ENCODE data around the gene EZH2. TPM values are rescaled to one million over a fixed set of nuclear protein-coding genes. Genes with fewer than 3 reads are reported as not detected.

EZH2 gene
- total RNA-seq (1 to 10 TPM in 2 of 4 donors, under 1 TPM in 2; 0.71 to 1.9 (median 1.1) TPM), polyA plus RNA-seq (10 to 100 TPM in 1 of 3 donors, 1 to 10 TPM in 2; 4.2 to 14.6 (median 5.1) TPM)

DNA sequence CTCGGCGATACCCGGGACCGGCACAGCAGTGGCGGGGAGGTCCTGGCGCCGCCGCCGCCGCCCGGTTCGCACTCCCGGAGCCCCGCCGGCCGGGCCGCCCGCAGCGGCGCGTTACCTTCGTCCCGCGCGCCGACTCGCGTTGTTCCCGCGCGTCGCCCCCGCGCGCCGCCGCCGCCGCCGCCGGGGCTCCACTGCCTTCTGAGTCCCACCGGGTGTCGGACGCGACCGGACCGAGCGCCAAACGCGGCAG is at the start of gene EZH2:
Gene EZH2 (minus strand): TSS at position 243 of the 250 bp plus-strand sequence. CDS start 36,993 bp downstream, outside the sequence.
- no peak for DNase-seq
- H3K27ac ChIP-seq, result peak within 1 kb of the TSS; percentile 91 to 95 (median 93)
- peak within 1 kb of the TSS; percentile 74 to 97 (median 78) for H3K4me3 ChIP-seq
- H3K27me3 ChIP-seq, result peaks cover 0 to 30% (median 10%) of the 10 kb centered on the region in 3 donors
- H3K36me3 ChIP-seq, result no peaks in the 10 kb centered on the region
- WGBS, 2 donors, result 0% methylated on average over 50 of the region's 50 CpGs
- TF ChIP-seq CTCF (IDR thresholded peaks at IDR 0.05) (no peak), POLR2AphosphoS5 (IDR thresholded peaks at IDR 0.05) (peak in 1 of 4 donors; percentile 0)
- H3K9me3 ChIP-seq, result no peaks in the 10 kb centered on the region
- intact Hi-C loops (cut with DNase I), result loop anchor here (1.0 to 10.0 kb wide), 8 partner anchors 57 to 379 kb away; partner anchors contain the start of genes CUL1, PDIA4, ZNF398 and ZNF425
- peaks cover 0 to 11% (median 7%) of the 10 kb centered on the region in 4 donors for H3K4me1 ChIP-seq

DNA sequence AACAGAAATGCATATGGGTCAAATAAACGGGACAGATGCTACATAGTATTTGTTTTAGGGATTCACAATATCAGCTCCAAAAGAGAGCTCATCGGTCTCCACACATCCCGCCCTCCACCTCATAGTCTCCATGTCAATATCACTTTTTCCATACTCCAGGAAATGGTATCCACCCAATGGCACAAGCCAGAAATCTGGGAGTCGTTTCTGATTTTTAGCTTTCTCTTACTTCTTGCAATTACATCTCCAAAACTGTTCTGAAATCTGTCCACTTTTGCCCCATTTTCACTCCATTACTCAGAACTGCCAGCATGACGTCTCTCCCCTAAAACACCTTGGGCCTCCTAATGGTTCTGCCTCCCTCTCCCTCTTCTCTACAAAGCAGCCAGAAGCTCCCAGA is 47.4 kb upstream of the EZH2 start:
- H3K36me3 ChIP-seq, result no peaks in the 10 kb centered on the region
- H3K4me1 ChIP-seq, result no peaks in the 10 kb centered on the region
- H3K9me3 ChIP-seq, result no peaks in the 10 kb centered on the region
- no peak overlapping the region for H3K4me3 ChIP-seq
- DNase-seq, result no peak
- H3K27ac ChIP-seq, result no peak overlapping the region
- TF ChIP-seq POLR2AphosphoS5 (IDR thresholded peaks at IDR 0.05), result no peak
- no peak for TF ChIP-seq POLR2A (IDR thresholded peaks at IDR 0.05)
- no peak for TF ChIP-seq EP300 (IDR thresholded peaks at IDR 0.05)
- no peak for TF ChIP-seq CTCF (IDR thresholded peaks at IDR 0.05)
- 78 to 89% methylated on average over 5 of the region's 5 CpGs for WGBS, 2 donors
- no peaks in the 10 kb centered on the region for H3K27me3 ChIP-seq
- intact Hi-C loops (cut with DNase I), result no loop called here

- no peak for DNase-seq
- H3K4me1 ChIP-seq, result no peaks in the 10 kb centered on the region
- intact Hi-C loops (cut with DNase I), result no loop called here
- TF ChIP-seq EP300 (IDR thresholded peaks at IDR 0.05), result no peak
- no peak for TF ChIP-seq POLR2A (IDR thresholded peaks at IDR 0.05)
- TF ChIP-seq POLR2AphosphoS5 (IDR thresholded peaks at IDR 0.05), result no peak
- TF ChIP-seq CTCF (IDR thresholded peaks at IDR 0.05), result no peak
- H3K27ac ChIP-seq, result no peak overlapping the region
- H3K4me3 ChIP-seq, result no peak overlapping the region
- no peaks in the 10 kb centered on the region for H3K36me3 ChIP-seq
- H3K27me3 ChIP-seq, result no peaks in the 10 kb centered on the region
- WGBS, 2 donors, result 87 to 88% methylated on average over 10 of the region's 10 CpGs
- H3K9me3 ChIP-seq, result no peaks in the 10 kb centered on the region
Measured at GRCh38 chr7:148930335-148930734, 46.2 kb upstream of the EZH2 start.

DNA sequence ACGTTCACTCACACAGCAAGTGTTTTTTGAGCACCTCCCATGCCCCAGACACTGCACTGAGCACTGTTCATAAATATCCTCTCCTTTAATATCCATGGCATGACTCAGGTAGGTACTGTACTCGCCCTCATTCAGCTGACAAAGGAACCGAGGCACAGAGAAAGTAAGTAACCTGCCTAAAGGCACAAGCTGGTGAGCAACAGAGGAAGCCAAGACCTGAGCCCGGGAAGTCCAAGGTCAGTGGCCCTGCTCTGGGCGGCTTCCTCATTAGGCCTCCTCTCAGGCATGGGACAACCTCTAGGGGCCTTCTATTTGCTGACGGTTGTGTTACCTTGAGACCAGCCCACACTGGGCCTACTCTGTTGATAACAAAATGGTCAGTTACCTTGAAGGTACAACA is 45.1 kb upstream of the EZH2 start:
- Histone ChIP-seq H3K4me3 (no peak overlapping the region), H3K9me3 (no peaks in the 10 kb centered on the region), H3K27me3 (no peaks in the 10 kb centered on the region), H3K36me3 (no peaks in the 10 kb centered on the region), H3K27ac (no peak overlapping the region), H3K4me1 (no peaks in the 10 kb centered on the region)
- intact Hi-C loops (cut with DNase I), result no loop called here
- TF ChIP-seq POLR2AphosphoS5 (IDR thresholded peaks at IDR 0.05) (no peak), CTCF (IDR thresholded peaks at IDR 0.05) (no peak), POLR2A (IDR thresholded peaks at IDR 0.05) (no peak), EP300 (IDR thresholded peaks at IDR 0.05) (no peak)
- 91 to 92% methylated on average over 6 of the region's 6 CpGs for WGBS, 2 donors
- DNase-seq, result no peak

Measured in sigmoid colon (tissue), 7 donors.